NCI-H1048 (cell line): ENCODE results near the gene SLC6A11.

Experiments
- DNase-seq: peaks from one replicate; lab custom pipeline; 2025; lab: John Stamatoyannopoulos, UW

SLC6A11 gene

DNA sequence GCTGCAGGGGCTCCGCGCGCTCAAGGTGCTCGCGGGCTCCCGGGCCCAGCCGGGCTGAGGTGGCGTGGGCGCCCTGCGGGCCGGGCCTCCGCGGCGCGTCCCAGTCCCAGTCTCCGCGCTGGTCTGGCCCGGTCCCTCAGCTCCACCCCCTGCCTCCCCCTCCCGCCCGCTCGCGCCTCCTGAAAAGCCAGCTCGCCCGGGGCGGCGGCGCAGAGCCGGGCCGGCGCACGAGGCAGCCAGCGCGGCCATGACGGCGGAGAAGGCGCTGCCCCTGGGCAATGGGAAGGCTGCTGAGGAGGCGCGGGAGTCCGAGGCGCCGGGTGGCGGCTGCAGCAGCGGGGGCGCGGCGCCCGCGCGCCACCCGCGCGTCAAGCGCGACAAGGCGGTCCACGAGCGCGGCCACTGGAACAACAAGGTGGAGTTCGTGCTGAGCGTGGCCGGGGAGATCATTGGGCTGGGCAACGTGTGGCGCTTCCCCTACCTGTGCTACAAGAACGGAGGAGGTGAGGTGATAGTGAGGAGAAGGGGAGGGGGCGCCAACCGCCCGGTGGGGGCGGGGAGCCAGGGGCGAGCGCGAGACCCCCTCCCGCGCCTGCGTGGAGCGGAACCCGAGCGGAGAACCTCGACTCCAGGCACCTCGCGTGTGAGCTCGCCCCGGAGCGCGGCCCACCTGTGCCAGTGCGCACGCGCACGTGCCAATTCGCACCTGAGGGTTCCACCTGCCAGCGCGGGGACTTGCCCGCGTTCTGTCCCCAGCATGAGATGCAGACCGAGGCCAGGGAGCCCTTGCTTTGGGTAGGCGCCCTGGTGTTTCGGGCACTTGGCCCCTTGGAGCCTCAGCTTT lies at the start of gene SLC6A11:
TSS of gene SLC6A11 (plus strand) at position 210 of the 844 bp plus-strand sequence. CDS start at position 248, 38 bp downstream.
- no peak for DNase-seq

DNA sequence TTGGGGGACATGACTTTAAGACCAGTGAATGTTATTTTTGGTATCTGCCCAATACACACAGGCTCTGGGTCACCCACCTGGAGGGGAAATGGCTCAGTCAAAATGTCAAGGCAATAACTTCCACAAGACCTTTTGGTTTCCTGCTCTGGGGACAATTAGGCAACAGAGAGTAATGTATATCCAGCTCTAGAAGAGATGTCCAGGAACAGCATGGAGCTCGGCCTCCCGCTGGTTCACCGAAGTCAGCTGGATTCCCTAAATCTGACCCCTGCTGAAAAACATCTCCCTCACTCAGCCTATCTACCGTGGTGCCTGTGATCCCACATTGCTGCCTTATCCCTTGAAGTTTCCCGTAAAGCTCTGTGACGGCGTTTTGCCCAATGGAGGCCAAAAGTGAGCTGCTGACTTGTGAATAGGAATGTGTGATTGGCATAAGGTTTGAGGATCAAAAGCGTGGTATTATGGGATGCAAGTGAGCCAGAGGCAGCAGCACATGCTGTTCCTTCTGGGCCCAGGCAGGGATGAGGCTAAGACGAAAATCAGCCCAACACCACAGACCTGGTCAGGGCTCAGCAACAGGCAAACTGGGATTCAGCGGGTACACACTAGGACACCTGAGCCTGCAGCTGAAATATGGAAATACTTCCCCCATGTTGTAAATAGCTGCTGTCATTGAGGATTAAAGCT lies 47.2 kb upstream of the SLC6A11 start:
- DNase-seq = no peak

GRCh38 chr3:10770547-10770946 lies 45.5 kb upstream of the SLC6A11 start:
- DNase-seq = no peak

DNA sequence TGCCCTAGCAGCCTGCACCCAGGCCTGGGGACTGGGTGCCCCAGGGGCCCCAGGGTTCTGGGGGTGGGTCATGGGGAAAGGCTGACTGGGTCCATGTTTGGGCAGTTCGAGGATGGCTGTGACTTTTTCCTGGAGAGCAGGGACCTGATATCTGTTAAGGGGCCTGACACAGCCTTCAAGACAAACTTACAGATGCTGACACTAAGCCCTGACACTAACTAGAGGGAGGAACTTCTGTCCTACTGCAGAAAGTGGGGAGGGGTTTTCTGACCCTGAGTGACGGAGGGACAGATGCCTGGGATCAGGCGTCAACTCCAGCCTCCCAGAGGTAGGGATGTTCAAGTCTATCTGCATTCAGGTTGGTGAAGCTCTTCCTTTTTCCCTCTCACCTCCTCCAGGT lies 45.0 kb upstream of the SLC6A11 start:
- DNase-seq = no peak

GRCh38 chr3:10771486-10772270 lies 44.4 kb upstream of the SLC6A11 start:
- DNase-seq = no peak

DNA sequence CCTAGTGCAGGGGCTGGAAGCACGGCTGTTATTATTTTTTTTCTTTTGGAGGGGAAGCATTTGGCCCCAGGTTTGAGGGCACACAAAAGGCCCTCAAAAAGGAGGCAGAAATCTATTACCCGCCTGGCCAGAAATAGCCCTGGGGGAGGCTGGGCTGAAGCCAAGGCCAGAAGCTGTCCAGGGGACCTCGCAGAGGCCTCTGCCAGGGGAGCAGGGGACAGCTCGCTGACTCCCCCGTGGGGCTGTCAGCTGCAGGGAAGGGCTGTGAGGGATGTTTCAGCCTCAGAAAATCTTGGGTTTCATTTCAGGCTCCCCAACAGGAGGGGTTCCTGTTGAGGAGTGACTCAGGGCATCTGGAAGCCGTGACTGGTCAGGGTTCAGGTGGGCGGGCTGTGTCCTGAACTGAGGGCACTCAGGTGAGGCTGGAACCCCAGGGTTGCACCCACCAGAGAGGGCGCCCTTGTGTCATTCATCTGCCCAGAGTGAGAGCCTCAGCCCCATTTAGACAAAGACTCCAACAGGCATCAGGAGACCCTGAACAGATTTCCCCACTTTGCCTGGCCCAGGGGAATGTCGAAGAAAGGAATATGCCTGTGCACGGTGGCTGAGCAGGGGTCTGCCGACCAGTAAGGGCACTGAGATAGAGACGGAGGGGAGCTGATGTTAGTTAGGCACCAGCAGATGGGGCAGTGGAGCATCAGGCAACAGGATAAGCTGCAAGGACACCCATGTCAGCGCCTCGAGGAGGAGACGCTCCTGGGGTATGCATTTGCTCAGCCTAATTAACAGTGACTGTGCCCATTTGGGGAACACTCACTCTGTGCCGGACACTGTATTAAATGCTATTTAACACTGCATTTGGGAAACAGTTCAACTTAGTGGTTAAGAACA lies 43.5 kb upstream of the SLC6A11 start:
- DNase-seq = no peak

DNA sequence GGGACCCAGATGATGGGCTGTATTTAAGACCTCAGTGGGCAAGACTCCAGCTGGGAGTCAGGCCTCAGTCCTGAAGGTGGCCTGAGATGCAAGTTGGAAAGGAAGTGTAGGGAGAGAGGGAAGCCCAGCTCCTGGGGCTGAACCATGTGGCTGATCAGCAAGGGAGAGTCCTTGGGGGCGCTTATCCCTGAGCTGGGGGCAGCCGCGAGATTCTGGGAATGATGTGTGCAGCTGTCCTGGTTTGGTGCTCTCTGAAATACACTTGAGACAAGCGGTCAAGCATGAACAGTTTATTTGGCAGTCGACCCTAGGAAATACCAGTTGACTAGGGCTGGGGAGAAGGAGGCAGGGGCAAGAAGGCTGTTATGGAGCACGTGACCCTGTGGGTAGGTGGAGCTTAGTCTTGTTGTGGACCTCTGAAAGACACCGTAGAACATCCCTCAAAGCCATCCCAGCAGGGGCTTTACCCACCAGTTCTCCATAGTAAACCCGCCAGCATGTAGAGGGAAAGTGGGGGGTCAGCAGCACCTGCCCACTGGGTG lies 41.8 kb upstream of the SLC6A11 start:
- DNase-seq = no peak

GRCh38 chr3:10774825-10775224 lies 41.2 kb upstream of the SLC6A11 start:
- DNase-seq = no peak

- DNase-seq = no peak
Observed at GRCh38 chr3:10775259-10775658, 40.8 kb upstream of the SLC6A11 start.

DNA sequence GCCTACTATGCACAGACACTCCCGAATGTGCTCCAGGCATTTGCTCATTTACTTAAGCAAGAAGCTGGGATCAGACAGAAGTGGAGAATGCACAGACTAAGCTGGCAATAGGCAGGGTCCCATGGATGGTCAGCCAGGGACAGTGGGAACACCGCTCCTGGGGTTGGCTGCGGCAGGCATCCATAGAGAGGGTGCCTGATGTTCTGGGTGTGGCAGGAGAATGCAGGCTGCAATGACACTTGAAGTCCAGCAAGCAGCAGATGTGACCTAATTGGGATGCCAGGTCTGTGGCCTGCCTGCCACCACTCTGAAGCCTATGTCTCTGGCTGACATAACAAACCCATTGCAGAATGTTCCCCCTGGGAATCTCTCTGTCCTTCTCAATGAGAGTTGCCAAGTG lies 40.2 kb upstream of the SLC6A11 start:
- DNase-seq = no peak

DNA sequence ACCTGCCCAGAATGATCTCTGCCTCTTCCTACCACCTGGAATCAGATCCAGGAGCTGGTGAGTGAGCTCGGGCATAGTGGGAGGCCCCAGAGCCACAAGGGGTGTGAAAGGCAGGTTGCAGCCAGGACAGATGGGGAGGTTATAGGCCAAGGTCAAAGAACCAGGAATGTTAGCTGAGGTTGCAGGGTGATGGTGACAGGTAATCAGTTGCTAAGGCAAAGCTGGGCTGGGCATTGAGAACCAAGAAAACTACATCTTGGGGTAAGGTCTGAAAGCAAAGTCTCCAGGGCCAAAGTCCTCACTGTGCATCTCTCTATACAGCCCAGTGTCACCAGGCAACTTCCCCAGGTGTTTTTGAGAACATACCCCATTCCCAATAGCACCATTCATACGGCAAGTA lies 38.4 kb upstream of the SLC6A11 start:
- no peak for DNase-seq

DNA sequence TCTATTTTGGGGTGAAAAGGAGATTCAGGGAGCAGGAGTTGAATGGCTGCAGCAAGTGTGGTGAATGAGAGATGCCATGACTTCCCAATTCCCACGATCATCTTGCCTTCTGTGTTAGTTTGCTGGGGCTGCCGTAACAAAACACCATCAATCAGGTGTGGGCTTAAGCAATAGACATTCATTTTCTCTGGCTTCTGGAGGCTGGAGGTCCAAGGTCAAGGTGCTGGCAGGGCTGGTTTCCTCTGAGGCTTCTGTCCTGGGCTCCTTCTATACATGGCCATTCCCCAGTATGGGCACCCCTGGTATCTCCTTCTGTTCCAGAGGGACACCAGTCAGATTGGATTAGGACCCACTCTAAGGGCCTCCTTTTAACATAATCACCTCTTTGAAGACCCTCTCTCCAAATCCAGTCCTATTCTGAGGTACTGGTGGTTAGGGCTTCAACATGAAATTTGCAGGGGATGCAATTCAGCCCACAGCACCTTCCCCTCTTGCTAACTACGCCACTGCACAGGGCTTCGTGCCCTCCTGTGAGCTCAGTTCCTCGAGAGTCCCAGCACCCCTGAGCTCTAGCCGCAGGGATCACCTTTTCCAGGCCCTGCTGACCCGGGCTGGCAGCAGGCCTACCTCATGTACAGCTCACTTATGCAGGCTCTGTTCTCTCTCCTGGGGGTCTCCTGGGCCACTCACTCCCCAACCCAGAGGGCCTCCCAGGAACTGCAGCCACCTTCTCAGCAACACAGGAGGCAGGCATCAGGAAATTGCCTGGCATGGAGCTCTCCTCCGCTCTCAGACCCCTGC lies 37.3 kb upstream of the SLC6A11 start:
- no peak for DNase-seq

- DNase-seq = no peak
Observed at GRCh38 chr3:10779293-10779805, 36.7 kb upstream of the SLC6A11 start.

GRCh38 chr3:10780243-10780642 lies 35.8 kb upstream of the SLC6A11 start:
- DNase-seq = no peak

DNA sequence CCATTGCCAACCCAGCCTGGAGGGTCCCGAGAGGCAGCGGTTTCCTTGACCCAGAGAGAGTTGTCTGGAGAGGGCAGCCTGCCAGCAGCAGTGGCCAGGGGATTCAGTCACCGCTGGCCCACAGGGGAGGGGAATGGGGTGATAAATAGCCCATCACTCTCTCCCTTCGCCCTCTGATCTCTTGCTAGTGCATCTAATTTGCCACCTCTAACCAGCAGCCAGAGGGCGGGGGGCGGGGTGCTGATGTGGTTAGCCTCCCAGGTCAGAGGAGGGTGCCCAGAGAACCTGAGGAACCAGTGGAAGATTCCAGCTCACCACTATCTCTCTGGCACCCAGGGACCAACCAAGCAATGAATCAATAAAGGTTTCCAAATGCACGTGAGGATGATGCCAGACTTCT lies 35.1 kb upstream of the SLC6A11 start:
- DNase-seq = no peak

- no peak for DNase-seq
Observed at GRCh38 chr3:10781981-10782380, 34.0 kb upstream of the SLC6A11 start.

- no peak for DNase-seq
Observed at GRCh38 chr3:10783360-10784351, 32.4 kb upstream of the SLC6A11 start.

- DNase-seq = no peak
Observed at GRCh38 chr3:10786640-10787039, 29.4 kb upstream of the SLC6A11 start.

- DNase-seq = no peak
Observed at GRCh38 chr3:10788451-10788850, 27.6 kb upstream of the SLC6A11 start.
